CD4-positive, alpha-beta T cell treated with Interleukin-1 beta for 1 hour (primary cell): ENCODE data around the gene SCARF1.

Source experiments
- DNase-seq, 2 donors: peaks; one replicate each; pipeline ENCODE4 v3.0.0-alpha.2; 2020 to 2022

Gene SCARF1

GRCh38 chr17:1648173-1648962 is 2.8 kb upstream of the SCARF1 start:
- no peak for DNase-seq

- no peak for DNase-seq
Measured at GRCh38 chr17:1647802-1648171, 2.3 kb upstream of the SCARF1 start.

- no peak for DNase-seq
Measured at GRCh38 chr17:1646199-1646875, 805 bp upstream of the SCARF1 start.

GRCh38 chr17:1644493-1645206 is 882 bp downstream of the SCARF1 start:
- peak; percentile 21 to 61 for DNase-seq

DNA sequence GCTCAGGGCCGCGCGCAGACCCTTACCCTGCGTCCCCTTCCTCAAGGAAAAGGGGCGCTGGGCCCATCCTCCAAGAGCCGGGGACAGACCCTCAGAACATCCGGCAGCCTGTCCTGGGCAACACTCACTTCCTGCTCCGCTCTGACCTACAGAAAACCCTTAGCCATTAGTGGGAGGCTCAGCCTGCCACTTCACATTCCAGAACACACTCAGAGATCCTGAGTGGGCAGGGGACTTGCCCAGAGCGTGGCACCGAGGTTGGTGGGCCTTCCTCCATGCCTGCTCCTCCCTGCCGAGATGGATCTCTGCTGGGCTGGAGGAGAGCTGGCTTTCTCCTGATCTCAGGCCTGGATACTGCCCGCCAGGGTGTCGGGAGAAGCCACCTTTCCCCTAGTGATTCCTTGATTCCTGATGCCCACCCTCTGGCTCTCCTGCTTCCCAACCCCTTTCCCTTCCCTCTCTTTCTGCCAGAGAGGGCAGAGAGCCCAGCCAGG is 1.5 kb downstream of the SCARF1 start:
- no peak for DNase-seq

DNA sequence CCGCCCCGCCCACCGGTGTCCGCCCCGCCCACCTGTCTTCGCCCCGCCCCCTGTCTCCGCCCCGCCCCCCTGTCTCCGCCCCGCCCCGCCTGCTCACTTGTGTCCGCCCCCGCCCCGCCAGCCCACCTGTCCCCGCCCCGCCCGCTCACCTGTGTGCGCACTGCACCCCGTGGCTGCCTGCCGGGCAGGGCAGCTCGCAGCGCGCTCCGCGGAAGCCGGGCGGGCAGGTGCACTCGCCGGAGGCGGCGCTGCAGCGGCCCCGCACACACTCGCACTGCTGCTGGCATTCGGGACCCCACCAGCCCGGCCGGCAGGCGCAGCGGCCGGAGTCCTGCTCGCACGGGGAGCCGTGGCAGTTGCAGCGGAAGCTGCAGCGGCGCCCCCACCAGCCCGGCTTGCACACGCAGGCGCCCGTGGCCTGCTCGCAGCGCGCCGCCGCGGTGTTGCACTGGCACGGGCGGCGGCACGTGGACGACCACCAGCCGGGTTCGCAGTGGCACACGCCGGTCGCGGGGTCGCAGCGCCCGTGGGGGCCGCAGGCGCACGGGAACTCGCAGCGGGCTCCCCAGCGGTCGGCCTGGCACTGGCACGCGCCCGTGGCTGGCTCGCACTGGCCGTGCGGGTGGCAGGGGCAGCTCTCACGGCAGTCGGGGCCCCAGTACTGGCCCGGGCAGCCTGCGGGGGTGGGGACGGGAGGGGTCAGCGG is 2.1 kb downstream of the SCARF1 start:
- DNase-seq = peak; percentile 73 to 74

DNA sequence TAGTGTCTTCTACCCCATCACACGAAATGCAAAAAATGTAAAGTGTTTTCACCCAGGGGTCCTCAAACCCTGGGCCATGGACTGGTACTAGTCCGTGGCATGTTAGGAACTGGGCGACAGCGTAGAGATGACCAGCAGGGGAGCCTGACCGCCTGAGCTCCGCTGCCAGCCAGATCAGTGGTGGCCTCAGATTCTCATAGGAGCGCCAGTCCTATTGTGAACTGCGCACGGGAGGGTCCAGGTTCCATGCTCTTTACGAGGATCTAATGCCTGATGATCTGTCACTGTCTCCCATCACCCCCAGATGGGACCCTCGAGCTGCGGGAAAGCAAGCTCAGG is 4.5 kb downstream of the SCARF1 start:
- no peak for DNase-seq

DNA sequence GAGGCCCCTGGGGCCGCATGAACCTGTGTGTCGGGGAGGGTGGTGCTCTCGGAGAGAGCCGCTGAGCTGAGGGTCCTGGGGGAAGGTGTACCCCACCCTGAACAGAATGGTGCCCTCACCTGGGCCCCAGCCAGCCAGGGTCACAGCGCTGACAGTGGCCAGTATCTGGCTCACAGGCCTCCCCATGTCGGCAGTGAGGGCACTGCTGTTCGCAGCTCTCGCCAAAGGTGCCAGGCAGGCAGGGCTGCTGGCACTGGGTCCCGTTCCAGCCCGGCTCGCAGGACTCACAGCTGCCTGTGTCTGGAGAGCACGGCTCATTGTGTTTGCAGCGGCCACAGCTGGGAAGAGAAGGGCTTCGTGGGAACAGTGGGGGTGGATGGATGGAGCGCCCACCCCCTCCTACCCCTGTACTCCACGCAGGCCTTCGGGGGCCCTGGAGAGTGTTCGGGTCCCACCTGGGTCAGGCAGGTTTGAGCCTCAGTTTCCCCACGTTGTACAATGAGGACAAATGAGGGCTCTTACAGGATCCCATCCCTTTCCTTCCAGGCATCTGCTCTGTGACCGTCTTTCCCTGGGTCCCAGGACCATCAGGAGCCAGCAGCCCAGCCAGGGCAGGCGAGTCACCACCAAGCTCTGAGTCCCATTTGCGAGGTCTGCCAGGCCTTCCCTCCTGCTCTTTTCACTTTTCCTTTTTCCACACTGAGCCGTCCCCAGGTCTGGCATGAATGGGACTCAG is 5.0 kb downstream of the SCARF1 start:
- DNase-seq = no peak

DNA sequence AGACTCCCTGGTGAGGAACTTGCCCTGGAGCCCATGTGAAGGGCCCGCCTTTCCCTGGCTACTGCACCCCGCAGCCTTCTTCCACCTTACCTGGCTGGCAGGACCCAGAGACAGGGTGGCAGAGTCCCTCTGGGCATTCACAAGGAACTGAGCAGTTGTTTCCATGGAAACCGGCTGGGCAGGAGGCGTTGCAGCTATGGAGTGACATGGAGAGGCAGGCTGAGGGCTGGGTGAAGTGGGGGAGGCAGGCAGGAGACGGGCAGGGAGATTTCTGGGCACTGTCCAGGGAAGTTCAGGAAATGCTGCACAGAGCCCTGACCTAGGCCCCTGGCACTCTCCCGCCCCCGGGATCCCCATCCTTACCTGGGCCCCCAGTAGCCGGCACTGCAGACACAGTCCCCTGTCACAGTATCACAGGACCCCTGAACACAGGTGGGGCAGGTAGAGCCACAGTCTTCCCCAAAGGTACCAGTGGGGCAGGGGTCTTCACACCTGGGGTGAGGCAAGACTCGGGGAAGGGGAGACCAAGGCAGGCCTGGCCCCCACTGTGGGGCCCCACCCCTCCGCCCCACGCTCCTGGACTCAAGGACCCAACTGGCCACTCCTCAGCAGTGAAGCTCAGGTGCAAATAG is 5.9 kb downstream of the SCARF1 start:
- no peak for DNase-seq

GRCh38 chr17:1638624-1639300 is 6.8 kb downstream of the SCARF1 start:
- no peak for DNase-seq

DNA sequence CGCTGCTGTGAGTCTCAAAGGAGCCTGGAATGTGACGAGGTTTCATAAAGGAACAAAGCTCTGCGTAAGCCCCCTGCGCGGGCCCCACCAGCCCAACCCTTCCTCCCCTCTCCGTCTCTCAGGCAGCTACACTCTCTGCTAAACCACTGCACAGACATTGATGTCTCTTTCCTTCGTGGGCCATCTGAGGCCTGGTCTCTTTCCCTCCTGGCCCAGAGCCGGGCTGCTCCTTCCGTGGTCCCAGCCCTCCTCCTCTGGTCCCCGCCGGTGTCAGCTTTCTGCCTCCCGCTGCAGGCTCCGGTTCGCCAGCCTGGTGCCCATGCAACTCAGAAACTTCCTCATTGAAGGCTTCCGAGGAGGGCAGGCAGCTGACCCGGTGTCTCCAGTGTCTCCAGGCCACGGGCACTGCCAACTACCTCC is 7.4 kb downstream of the SCARF1 start:
- DNase-seq = no peak

GRCh38 chr17:1636732-1637285 is 8.7 kb downstream of the SCARF1 start:
- no peak for DNase-seq

DNA sequence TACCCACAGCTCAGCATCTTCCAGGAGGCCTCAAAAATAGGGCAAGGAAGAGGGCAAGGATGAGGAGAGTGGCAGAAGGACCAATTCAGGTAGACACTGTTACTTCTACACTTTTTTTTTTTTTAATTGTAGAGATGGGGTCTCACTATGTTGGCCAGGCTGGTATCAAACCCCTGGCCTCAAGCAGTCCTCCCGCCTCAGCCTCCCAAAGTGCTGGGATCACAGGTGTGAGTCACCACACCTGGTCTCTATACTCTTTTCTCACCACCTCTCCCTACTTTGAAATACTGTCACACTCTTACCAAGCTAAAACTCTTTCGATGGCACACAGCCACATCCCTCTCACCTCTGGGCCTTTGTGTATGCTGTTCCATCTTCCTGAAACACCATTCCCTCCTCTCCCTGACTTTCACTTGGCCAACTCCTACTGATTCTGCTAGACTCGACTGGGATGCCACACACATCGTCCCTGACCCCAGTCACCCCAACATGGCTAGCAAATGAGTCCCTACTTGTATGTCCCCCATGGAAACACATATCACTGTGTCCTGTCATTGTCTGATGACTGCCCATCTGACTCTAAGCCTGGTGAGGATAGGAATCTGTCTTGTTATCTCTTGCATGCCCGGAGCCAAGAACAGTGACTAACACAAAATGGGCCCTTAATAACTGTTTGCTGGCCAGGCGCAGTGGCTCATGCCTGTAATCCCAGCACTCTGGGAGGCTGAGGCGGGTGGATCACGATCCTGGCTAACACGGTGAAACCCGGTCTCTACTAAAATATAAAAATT is 9.7 kb downstream of the SCARF1 start:
- no peak for DNase-seq

DNA sequence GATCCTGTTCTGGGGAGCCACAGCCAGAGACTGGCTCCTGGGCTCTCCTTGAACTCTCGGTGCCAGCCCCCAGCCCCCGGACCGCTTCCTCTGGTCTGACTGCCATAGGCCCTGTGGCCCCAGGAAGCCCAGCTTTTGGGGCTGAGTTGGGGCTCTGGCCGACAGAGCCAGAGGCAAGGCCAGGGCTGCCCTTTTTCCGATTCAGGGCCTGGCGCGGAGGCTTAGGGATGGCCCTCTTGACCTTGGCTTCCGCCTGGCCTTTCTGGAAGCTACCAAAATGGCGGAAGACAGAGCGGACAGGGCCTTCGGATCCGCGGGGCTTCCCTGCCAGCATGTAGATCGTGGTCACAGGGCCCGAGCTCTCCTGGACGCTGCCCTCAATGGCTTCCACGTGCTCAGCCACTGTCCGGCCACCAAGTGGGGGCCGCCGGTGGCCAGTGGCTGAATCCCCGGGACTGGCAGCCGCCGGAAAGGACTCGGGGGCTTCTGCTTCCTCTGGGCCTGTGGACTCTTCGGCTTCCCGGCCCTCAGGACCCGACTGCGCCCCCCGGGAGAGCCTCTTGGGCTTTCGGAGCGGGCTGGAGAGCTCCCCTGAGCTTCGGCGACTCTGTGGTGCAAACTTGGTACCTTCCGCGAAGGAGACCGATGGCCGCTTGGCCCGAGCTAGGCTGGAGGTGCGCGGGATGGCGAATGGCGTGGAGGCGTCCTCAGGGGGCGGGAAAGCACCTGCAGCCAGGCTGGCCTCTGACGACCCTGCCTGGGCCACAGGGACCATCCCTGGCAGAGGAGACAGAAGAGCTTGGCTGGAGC is 10.5 kb downstream of the SCARF1 start:
- DNase-seq = no peak

- no peak for DNase-seq
Measured at GRCh38 chr17:1630662-1631061, 14.9 kb downstream of the SCARF1 start.

GRCh38 chr17:1629504-1630310 is 15.8 kb downstream of the SCARF1 start:
- DNase-seq = peak; percentile 77 to 80

DNA sequence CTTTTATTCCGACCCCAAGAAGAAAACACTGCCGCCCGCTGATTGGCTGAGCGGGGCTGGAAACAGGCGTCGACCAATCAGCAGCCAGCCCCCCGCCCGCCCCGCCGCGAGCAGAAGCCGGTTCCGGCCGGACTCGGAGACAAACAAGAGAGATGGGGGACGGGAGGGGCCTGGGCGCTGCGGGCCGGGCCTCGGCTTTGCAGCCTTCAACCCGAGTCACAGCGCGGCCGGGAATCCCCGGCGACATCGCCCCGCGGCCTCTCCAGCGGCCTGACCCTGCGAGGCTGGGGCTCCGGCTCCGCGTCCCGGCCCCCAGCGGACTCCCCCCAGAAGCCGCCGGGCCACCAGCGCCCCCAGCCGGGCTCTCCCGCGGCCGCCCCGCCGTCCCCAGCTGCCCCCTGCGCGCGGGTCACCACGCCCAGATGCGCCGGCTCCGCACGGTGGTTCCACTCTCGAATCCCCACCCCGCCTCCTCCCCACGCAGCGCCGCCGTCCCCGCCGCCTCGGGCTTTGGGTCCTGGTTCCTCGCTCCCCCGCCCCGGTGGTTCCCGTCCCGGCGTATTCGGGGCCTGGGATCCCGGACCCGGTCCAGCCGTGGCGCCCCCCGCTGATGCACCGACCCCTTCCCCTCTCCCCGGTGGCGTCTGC is 16.6 kb downstream of the SCARF1 start:
- DNase-seq = peak; percentile 93 to 94
